Ovary (tissue), 9 donors: ENCODE measurements around the gene SCAMP4. TPM values are rescaled to one million over a fixed set of nuclear protein-coding genes. Genes with fewer than 3 reads are reported as not detected.

Experiments used
- DNase-seq, 5 donors: peaks; one replicate each; pipeline ENCODE4 v3.0.0-alpha.2; 2019 to 2020
- H3K27ac ChIP-seq, 2 donors: fragments of 200-600 bp; one replicate each; pipeline versions ENCODE4 v1.5.1 to v1.8.0; 2019 to 2022
- H3K27me3 ChIP-seq: fragments of 200-600 bp; one replicate; pipeline ENCODE4 v1.8.0; 2022
- H3K36me3 ChIP-seq: fragments of 200-600 bp; sonication (generic); one replicate; pipeline ENCODE4 v1.5.1; 2019
- H3K4me1 ChIP-seq: one replicate; pipeline ENCODE4 v1.8.1; 2013; ENCODE audit warnings: mild to moderate bottlenecking, moderate library complexity; ENCODE audit not compliant: insufficient read depth
- H3K4me3 ChIP-seq: fragments of 200-600 bp; sonication (generic); one replicate; pipeline ENCODE4 v1.5.1; 2017
- H3K9me3 ChIP-seq, 2 donors: fragments of 200-600 bp in 1 of 2; sonication (generic) in 1 of 2; one replicate each; pipeline versions ENCODE4 v1.5.1 to v1.8.1; 2013 to 2019; ENCODE audit warnings: mild to moderate bottlenecking in 1 of 2, moderate library complexity in 1 of 2
- CTCF ChIP-seq, 3 donors: fragments of 450-650 bp in 2 of 3; fragments of 200-600 bp in 1 of 3; IDR thresholded peaks; one replicate each; pipeline versions ENCODE4 v1.5.1 to v1.8.0; 2016 to 2022; ENCODE audit warnings: antibody characterized with exemption in 3 of 3, mild to moderate bottlenecking in 1 of 3
- EP300 ChIP-seq: sonication (generic); formaldehyde crosslinking; IDR thresholded peaks from one replicate; pipeline ENCODE4 v1.6.1; 2017; ENCODE audit warnings: antibody characterized with exemption
- POLR2A ChIP-seq: fragments of 450-650 bp; IDR thresholded peaks from one replicate; pipeline ENCODE4 v1.6.1; 2017; ENCODE audit warnings: antibody characterized with exemption, mild to moderate bottlenecking, moderate library complexity
- WGBS, 3 donors: extraction: QIAGEN DNeasy Blood & Tissue Kit in 1 of 3; methylation state at CpG; one replicate each; pipeline versions ENCODE4 v1.1.5 to v1.1.7; 2013 to 2017; 5-methylcytosine and 5-hydroxymethylcytosine counted together
- intact Hi-C, 4 donors: fragments of 100-400 bp; cut with DNase I; formaldehyde crosslinking; loops; one replicate each; pipeline versions ENCODE4 v1.11.0 to v1.15.1; 2022 to 2023
- polyA plus RNA-seq, 2 donors: library from polyadenylated mRNA; stranded (reverse); fragments of 200-250 nt in 1 of 2; fragments of 350-450 nt in 1 of 2; fragmentation: Illumina TruSeq in 1 of 2; extraction: RNeasy Lipid Tissue Mini Kit (QIAGEN cat#74804) in 1 of 2; gene quantifications; one replicate each; pipeline ENCODE4 v1.2.3, GENCODE V29; 2013 to 2014
- total RNA-seq, 7 donors: library from RNA; depleted of rRNA in 2 of 7; stranded (reverse); fragments of >200 nt in 2 of 7; fragmentation: NEBNext Ultra II Directional in 3 of 7; extraction: Animal tissue kit (Norgen Biotek cat#: 25700) in 3 of 7; gene quantifications; one replicate each; pipeline versions ENCODE4 v1.1.0 to v1.2.4, GENCODE V29; 2016 to 2023
- donor health status: DM: no; HTN: no; CAD: no; lungs with moderate emphysema.
- donor health status: DM: no; HTN: no; CAD: no.
- donor health status: Bipolar disorder and iron deficiency.
- donor health status: DM: yes; HTN: yes; CAD: no.
- donor health status: DM: no; HTN: no; CAD: no.
- donor health status: DM: yes; HTN: yes; CAD: no.

Gene SCAMP4
- total and polyA plus RNA-seq, 9 donors: 11.7 to 87.0 (median 56.5) TPM

- H3K4me3 ChIP-seq: peak overlapping the region; percentile 63
- peak overlapping the region; percentile 53 to 75 for H3K27ac ChIP-seq
- 0 to 2% (median 1%) methylated on average over 39 to 40 of the region's 40 CpGs for WGBS, 3 donors
- peaks cover 16% of the 10 kb centered on the region for H3K4me1 ChIP-seq
- H3K9me3 ChIP-seq: no peaks in the 10 kb centered on the region
- intact Hi-C loops: no loop called here
- no peak for TF ChIP-seq EP300
- TF ChIP-seq CTCF (IDR thresholded peaks at IDR 0.05): no peak
- TF ChIP-seq POLR2A: no peak
- no peaks in the 10 kb centered on the region for H3K36me3 ChIP-seq
- no peaks in the 10 kb centered on the region for H3K27me3 ChIP-seq
- DNase-seq: peak; percentile 61 to 80 (median 72)
These were observed 37.1 kb downstream of the SCAMP4 start for GRCh38 chr19:1942078-1942933.

- no peak overlapping the region for H3K27ac ChIP-seq
- TF ChIP-seq POLR2A (no peak), EP300 (no peak), CTCF (IDR thresholded peaks at IDR 0.05) (no peak)
- DNase-seq: peak in 3 of 5 donors; percentile 30 to 60 (median 59)
- H3K27me3 ChIP-seq: no peaks in the 10 kb centered on the region
- no peaks in the 10 kb centered on the region for H3K36me3 ChIP-seq
- H3K9me3 ChIP-seq: no peaks in the 10 kb centered on the region
- peak overlapping the region; percentile 63 for H3K4me3 ChIP-seq
- intact Hi-C loops: no loop called here
- peaks cover 16% of the 10 kb centered on the region for H3K4me1 ChIP-seq
- 23 to 26% (median 26%) methylated on average over 21 of the region's 21 CpGs for WGBS, 3 donors
These were observed 37.8 kb downstream of the SCAMP4 start for GRCh38 chr19:1942934-1943555.

GRCh38 chr19:1943661-1944087, 38.5 kb downstream of the SCAMP4 start:
- Histone ChIP-seq H3K36me3 (no peaks in the 10 kb centered on the region), H3K27me3 (no peaks in the 10 kb centered on the region), H3K4me1 (peaks cover 16% of the 10 kb centered on the region), H3K9me3 (no peaks in the 10 kb centered on the region), H3K4me3 (no peak overlapping the region), H3K27ac (no peak overlapping the region)
- DNase-seq: peak in 2 of 5 donors; percentile 15 to 40
- 80 to 94% (median 83%) methylated on average over 13 to 22 of the region's 22 CpGs for WGBS, 3 donors
- intact Hi-C loops: no loop called here
- no peak for TF ChIP-seq POLR2A
- TF ChIP-seq EP300: no peak
- no peak for TF ChIP-seq CTCF (IDR thresholded peaks at IDR 0.05)

- H3K4me1 ChIP-seq: peaks cover 16% of the 10 kb centered on the region
- intact Hi-C loops: no loop called here
- H3K4me3 ChIP-seq: no peak overlapping the region
- H3K9me3 ChIP-seq: no peaks in the 10 kb centered on the region
- no peaks in the 10 kb centered on the region for H3K36me3 ChIP-seq
- DNase-seq: peak in 2 of 5 donors; percentile 19 to 39
- WGBS, 3 donors: 78 to 87% (median 79%) methylated on average over 36 to 42 of the region's 42 CpGs
- no peaks in the 10 kb centered on the region for H3K27me3 ChIP-seq
- H3K27ac ChIP-seq: no peak overlapping the region
- no peak for TF ChIP-seq POLR2A
- TF ChIP-seq EP300: no peak
- no peak for TF ChIP-seq CTCF (IDR thresholded peaks at IDR 0.05)
These were observed 39.1 kb downstream of the SCAMP4 start for GRCh38 chr19:1944088-1944915.
